GM12878 (cell line): ENCODE data around the gene PIAS1. TPM values are rescaled to one million over a fixed set of nuclear protein-coding genes. Genes with fewer than 3 reads are reported as not detected.
A peak's percentile ranks its signal among the peaks of the same experiment; 100 is the strongest.

Experiments
- BCL11A ChIP-seq: IDR thresholded peaks from 2 replicates; pipeline ENCODE4 v1.6.1; 2011; ENCODE audit warnings: low read depth, low read length
- BRCA1 ChIP-seq: IDR thresholded peaks from 2 replicates; pipeline ENCODE4 v1.6.1; 2011; ENCODE audit warnings: low read depth, low read length, improper control_type of control experiment
- EGR1 ChIP-seq, 2 experiments: IDR thresholded peaks; 1 replicate in 1 of 2; 2 replicates in 1 of 2; pipeline ENCODE4 v1.6.1; 2011 to 2012; ENCODE audit warnings: low read depth in 2 of 2, low read length in 2 of 2, borderline replicate concordance in 1 of 2, mild to moderate bottlenecking in 1 of 2, moderate library complexity in 1 of 2
- GABPA ChIP-seq: IDR thresholded peaks from 2 replicates; pipeline ENCODE4 v1.6.1; 2014; ENCODE audit warnings: antibody characterized with exemption, low read depth, mild to moderate bottlenecking, inconsistent platforms
- LARP7 ChIP-seq: fragments of 450-650 bp; IDR thresholded peaks from 2 replicates; pipeline ENCODE4 v1.6.1; 2017; ENCODE audit warnings: mild to moderate bottlenecking
- MTA2 ChIP-seq: fragments of 450-650 bp; IDR thresholded peaks from 2 replicates; pipeline ENCODE4 v1.6.1; 2016; ENCODE audit warnings: low read depth, mild to moderate bottlenecking, moderate library complexity
- RBBP5 ChIP-seq: fragments of 200-600 bp; sonication (generic); conservative IDR thresholded peaks from 2 replicates; pipeline ENCODE4 v1.6.1; 2016
- RCOR1 ChIP-seq: conservative IDR thresholded peaks from 2 replicates; pipeline ENCODE4 v1.6.1; 2012; ENCODE audit warnings: low read depth, low read length, improper control_type of control experiment
- RELA ChIP-seq: fragments of 450-650 bp; IDR thresholded peaks from 2 replicates; pipeline ENCODE4 v1.8.0; 2014; ENCODE audit warnings: borderline replicate concordance; ENCODE audit not compliant: partially characterized antibody
- SREBF1 ChIP-seq: IDR thresholded peaks from 2 replicates; pipeline ENCODE4 v1.6.1; 2012; ENCODE audit warnings: mild to moderate bottlenecking, low read length
- SRF ChIP-seq, 2 experiments: IDR thresholded peaks; 2 replicates each; pipeline ENCODE4 v1.6.1; 2011; ENCODE audit warnings: low read depth in 2 of 2, low read length in 2 of 2, mild to moderate bottlenecking in 1 of 2, moderate library complexity in 1 of 2
- TAF1 ChIP-seq: IDR thresholded peaks from 2 replicates; pipeline ENCODE4 v1.6.1; 2011; ENCODE audit warnings: mild to moderate bottlenecking, low read depth, low read length, borderline replicate concordance
- polyA plus RNA-seq, 11 experiments: library from polyadenylated mRNA; depleted of rRNA in 4 of 11; unstranded in 6 of 11; stranded (reverse) in 5 of 11; fragments of >200 nt; fragmentation: Nextera tagmentation in 4 of 11; fragmentation: Illumina TruSeq in 1 of 11; extraction: Ambion mirVana in 4 of 11; extraction: Trizol in 1 of 11; gene quantifications; 1 replicate in 1 of 11; 2 replicates in 10 of 11; pipeline versions ENCODE4 v1.2.1 to v1.2.3, GENCODE V29; 2011 to 2016; ENCODE audit warnings: inconsistent platforms in 2 of 11, missing spikeins in 2 of 11, low read depth in 1 of 11
- total RNA-seq, 4 experiments: library from RNA; depleted of rRNA in 3 of 4; stranded (reverse); fragments of >200 nt in 3 of 4; fragmentation: Illumina TruSeq in 1 of 4; extraction: Trizol in 1 of 4; gene quantifications; 2 replicates each; pipeline versions ENCODE4 v1.2.1 to v1.2.3, GENCODE V29; 2013 to 2021
- TF ChIP-seq, protein P1 (sequence below), 3 experiments: IDR thresholded peaks in 2 of 3; conservative IDR thresholded peaks in 1 of 3; 2 replicates each; pipeline ENCODE4 v1.5.1; 2011; ENCODE audit warnings: low read depth in 3 of 3, low read length in 3 of 3, mild to moderate bottlenecking in 3 of 3, control low read depth in 2 of 3, moderate library complexity in 2 of 3, inconsistent platforms in 1 of 3, mixed read lengths in 1 of 3; ENCODE audit not compliant: control insufficient read depth in 2 of 3, insufficient read depth in 1 of 3; ENCODE audit errors: extremely low read depth in 1 of 3
- TF ChIP-seq, protein P2 (sequence below): IDR thresholded peaks from 2 replicates; pipeline ENCODE4 v1.6.1; 2011; ENCODE audit warnings: borderline replicate concordance, low read depth, mild to moderate bottlenecking, moderate library complexity, low read length; ENCODE audit not compliant: insufficient read depth, poor library complexity, severe bottlenecking
- TF ChIP-seq, protein P3 (sequence below): IDR thresholded peaks from 2 replicates; pipeline ENCODE4 v1.6.1; 2012; ENCODE audit warnings: improper control_type of control experiment, low read depth, low read length; ENCODE audit not compliant: insufficient replicate concordance
- TF ChIP-seq, protein P4 (sequence below): fragments of 450-650 bp; IDR thresholded peaks from 2 replicates; pipeline ENCODE4 v1.6.1; 2018; ENCODE audit warnings: borderline replicate concordance, mild to moderate bottlenecking; ENCODE audit not compliant: partially characterized antibody

Gene PIAS1
- total and polyA plus RNA-seq, 10 of the 15 experiments (the other 5 are each of a cell fraction or from before 2014, with no cell fraction given), result 20.2 to 96.3 (median 37.0) TPM

- TF ChIP-seq BRCA1 (no peak), MTA2 (peak; percentile 32; the same call in 1 of the 2 replicates), LARP7 (peak; percentile 59; the same call in 1 of the 2 replicates), RELA (no peak), BCL11A (no peak), SREBF1 (no peak), RCOR1 (no peak), RBBP5 (no peak), EGR1 (IDR thresholded peaks at IDR 0.05; ENCODE audit: borderline replicate concordance in 1 of 2, low read depth in 2 of 2, low read length in 2 of 2) (no peak), GABPA (no peak), TAF1 (no peak), SRF (IDR thresholded peaks at IDR 0.05; ENCODE audit: low read depth in 2 of 2, low read length in 2 of 2) (no peak)
- TF ChIP-seq, protein P1, sequence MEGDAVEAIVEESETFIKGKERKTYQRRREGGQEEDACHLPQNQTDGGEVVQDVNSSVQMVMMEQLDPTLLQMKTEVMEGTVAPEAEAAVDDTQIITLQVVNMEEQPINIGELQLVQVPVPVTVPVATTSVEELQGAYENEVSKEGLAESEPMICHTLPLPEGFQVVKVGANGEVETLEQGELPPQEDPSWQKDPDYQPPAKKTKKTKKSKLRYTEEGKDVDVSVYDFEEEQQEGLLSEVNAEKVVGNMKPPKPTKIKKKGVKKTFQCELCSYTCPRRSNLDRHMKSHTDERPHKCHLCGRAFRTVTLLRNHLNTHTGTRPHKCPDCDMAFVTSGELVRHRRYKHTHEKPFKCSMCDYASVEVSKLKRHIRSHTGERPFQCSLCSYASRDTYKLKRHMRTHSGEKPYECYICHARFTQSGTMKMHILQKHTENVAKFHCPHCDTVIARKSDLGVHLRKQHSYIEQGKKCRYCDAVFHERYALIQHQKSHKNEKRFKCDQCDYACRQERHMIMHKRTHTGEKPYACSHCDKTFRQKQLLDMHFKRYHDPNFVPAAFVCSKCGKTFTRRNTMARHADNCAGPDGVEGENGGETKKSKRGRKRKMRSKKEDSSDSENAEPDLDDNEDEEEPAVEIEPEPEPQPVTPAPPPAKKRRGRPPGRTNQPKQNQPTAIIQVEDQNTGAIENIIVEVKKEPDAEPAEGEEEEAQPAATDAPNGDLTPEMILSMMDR (IDR thresholded peaks at IDR 0.05 in 2 of 3, conservative IDR thresholded peaks at IDR 0.05 in 1 of 3; ENCODE audit: control insufficient read depth in 2 of 3, extremely low read depth in 1 of 3, insufficient read depth in 1 of 3, low read depth in 3 of 3, low read length in 3 of 3), result peak in 2 of 3 experiments; percentile 23 to 46; a peak in 2 of 6 replicates
- TF ChIP-seq, protein P2, sequence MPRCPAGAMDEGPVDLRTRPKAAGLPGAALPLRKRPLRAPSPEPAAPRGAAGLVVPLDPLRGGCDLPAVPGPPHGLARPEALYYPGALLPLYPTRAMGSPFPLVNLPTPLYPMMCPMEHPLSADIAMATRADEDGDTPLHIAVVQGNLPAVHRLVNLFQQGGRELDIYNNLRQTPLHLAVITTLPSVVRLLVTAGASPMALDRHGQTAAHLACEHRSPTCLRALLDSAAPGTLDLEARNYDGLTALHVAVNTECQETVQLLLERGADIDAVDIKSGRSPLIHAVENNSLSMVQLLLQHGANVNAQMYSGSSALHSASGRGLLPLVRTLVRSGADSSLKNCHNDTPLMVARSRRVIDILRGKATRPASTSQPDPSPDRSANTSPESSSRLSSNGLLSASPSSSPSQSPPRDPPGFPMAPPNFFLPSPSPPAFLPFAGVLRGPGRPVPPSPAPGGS, result no peak
- TF ChIP-seq, protein P3, sequence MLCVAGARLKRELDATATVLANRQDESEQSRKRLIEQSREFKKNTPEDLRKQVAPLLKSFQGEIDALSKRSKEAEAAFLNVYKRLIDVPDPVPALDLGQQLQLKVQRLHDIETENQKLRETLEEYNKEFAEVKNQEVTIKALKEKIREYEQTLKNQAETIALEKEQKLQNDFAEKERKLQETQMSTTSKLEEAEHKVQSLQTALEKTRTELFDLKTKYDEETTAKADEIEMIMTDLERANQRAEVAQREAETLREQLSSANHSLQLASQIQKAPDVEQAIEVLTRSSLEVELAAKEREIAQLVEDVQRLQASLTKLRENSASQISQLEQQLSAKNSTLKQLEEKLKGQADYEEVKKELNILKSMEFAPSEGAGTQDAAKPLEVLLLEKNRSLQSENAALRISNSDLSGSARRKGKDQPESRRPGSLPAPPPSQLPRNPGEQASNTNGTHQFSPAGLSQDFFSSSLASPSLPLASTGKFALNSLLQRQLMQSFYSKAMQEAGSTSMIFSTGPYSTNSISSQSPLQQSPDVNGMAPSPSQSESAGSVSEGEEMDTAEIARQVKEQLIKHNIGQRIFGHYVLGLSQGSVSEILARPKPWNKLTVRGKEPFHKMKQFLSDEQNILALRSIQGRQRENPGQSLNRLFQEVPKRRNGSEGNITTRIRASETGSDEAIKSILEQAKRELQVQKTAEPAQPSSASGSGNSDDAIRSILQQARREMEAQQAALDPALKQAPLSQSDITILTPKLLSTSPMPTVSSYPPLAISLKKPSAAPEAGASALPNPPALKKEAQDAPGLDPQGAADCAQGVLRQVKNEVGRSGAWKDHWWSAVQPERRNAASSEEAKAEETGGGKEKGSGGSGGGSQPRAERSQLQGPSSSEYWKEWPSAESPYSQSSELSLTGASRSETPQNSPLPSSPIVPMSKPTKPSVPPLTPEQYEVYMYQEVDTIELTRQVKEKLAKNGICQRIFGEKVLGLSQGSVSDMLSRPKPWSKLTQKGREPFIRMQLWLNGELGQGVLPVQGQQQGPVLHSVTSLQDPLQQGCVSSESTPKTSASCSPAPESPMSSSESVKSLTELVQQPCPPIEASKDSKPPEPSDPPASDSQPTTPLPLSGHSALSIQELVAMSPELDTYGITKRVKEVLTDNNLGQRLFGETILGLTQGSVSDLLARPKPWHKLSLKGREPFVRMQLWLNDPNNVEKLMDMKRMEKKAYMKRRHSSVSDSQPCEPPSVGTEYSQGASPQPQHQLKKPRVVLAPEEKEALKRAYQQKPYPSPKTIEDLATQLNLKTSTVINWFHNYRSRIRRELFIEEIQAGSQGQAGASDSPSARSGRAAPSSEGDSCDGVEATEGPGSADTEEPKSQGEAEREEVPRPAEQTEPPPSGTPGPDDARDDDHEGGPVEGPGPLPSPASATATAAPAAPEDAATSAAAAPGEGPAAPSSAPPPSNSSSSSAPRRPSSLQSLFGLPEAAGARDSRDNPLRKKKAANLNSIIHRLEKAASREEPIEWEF, result no peak
- TF ChIP-seq, protein P4, sequence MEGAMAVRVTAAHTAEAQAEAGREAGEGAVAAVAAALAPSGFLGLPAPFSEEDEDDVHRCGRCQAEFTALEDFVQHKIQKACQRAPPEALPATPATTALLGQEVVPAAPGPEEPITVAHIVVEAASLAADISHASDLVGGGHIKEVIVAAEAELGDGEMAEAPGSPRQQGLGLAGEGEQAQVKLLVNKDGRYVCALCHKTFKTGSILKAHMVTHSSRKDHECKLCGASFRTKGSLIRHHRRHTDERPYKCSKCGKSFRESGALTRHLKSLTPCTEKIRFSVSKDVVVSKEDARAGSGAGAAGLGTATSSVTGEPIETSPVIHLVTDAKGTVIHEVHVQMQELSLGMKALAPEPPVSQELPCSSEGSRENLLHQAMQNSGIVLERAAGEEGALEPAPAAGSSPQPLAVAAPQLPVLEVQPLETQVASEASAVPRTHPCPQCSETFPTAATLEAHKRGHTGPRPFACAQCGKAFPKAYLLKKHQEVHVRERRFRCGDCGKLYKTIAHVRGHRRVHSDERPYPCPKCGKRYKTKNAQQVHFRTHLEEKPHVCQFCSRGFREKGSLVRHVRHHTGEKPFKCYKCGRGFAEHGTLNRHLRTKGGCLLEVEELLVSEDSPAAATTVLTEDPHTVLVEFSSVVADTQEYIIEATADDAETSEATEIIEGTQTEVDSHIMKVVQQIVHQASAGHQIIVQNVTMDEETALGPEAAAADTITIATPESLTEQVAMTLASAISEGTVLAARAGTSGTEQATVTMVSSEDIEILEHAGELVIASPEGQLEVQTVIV, result no peak
Measured at GRCh38 chr15:68230157-68231100, 176.3 kb downstream of the PIAS1 start (continued).
